Renal cortical epithelial cell (primary cell): Measurements from ENCODE around the gene XIRP1. TPM values are rescaled to one million over a fixed set of nuclear protein-coding genes. Genes with fewer than 3 reads are reported as not detected.

Experiments used
- DNase-seq: peaks from one replicate; pipeline ENCODE4 v3.0.0-alpha.2; 2011; ENCODE audit warnings: low read depth
- total RNA-seq: library from RNA; depleted of rRNA; stranded (reverse); fragments of >200 nt; gene quantifications from 2 replicates; pipeline ENCODE4 v1.2.3, GENCODE V29; 2014

Gene XIRP1
- total RNA-seq, 1 donor from 2014 or later: not detected

DNA sequence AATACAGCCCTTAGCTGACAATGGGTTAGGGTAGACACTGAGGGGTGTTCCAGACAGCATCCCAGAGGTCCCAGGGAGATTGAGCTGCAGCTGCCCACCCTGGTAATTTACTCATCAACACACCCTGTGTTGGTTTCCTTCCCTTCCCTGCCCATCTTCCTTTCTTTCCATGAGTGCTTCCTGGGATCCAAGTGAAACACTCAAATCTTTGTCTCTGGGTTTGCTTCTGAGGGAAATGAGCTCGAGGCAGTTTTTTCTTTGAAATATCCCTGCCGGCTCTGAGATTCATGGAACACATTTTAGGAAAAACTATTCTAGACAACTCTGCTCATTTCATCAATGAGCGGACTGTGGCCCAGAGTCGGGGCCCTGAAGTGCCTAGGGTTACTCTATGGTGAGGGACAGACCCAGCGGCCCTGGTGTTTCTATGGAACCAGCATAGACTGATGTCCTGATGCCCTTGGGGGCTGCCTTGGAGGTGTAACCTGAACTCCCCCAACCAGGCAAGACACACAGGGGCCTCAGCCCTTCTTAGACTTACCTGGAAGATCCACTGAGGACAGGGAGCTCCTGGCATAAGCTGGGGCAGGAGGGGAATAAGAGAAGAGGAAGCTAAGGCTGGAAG is 24.1 kb downstream of the XIRP1 start:
- DNase-seq: no peak

DNA sequence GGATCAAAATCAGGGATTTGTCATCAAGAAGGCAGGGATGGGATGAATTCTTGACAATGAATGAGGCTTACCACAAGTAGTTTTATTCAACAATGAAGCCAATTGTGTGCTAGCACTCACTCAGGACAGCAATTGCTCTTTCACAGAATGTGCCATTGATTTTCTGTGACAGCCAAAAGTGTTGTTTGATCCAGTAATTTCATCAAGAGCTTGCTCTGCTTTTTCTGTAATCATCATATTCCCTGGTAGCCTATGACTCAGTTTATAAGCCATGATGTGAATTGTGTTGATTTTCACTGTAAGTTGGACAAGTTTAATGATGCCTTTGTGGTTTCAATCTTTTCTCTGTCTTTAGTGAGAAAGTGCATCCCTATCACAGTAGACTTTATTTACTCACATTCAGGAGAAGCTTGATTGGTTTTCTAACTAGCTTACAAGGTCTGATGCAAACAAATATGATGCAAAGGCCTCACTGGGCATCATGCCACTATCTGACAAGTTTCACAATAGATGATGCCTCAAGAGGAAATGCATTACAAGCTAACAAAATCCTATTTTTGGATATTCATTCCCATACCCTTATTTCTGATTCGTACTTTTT is 25.4 kb downstream of the XIRP1 start:
- peak; percentile 95 for DNase-seq

- peak; percentile 83 for DNase-seq
These were observed 26.2 kb downstream of the XIRP1 start for GRCh38 chr3:39166134-39166710.

DNA sequence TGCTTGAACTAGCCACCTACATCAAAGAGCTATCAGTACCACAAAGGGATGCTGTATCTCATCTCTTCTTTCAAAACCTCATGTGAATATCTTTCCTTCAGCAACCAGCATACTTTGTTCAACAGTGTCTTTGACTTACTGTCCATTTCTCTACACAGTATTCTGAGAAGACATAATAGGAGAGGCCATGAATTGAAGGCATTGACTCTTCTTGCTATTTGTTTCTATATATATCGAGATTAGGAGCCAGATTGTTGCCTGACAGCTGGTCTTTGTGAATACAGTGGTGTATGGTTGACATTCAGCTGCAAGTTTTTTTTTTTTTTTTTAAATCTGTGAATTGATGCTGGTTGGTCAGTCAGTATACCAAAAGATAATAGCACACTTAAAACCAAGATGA is 26.9 kb downstream of the XIRP1 start:
- no peak for DNase-seq

DNA sequence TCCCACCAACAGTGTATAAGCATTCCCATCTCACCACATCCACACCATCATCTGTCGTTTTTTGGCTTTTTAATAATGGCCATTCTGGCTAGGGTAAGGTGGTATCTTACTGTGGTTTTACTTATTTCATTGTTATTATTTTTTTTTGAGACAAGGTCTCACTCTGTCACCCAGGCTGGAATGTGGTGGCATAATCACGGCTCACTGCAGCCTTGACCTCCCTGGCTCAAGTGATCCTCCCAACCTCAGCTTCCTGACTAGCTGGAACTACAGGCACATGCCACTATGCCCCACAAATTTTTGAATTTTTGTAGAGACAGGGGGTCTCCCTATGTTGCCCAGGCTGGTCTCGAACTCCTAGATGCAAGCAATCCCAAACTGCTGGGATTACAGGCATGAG is 28.0 kb downstream of the XIRP1 start:
- DNase-seq: no peak

GRCh38 chr3:39158148-39158715 is 34.2 kb downstream of the XIRP1 start:
- DNase-seq: no peak

DNA sequence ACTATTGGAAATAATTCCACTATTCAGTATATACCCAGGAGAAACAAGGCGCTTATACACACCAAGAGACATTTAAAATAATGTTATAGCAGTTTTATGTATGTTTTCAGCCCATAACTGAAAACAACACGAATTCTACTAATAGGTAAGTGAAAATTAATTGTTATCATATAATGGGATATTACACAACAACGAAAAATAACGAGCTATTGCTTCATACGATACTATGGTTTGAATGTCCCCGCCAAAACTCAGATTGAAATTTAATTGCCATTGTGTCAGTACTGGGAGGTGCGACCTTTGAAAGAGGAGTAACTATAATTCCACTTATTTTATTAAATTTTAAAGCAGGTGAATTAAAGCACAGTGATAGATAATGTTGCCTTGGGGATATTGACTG is 35.0 kb downstream of the XIRP1 start:
- no peak for DNase-seq

DNA sequence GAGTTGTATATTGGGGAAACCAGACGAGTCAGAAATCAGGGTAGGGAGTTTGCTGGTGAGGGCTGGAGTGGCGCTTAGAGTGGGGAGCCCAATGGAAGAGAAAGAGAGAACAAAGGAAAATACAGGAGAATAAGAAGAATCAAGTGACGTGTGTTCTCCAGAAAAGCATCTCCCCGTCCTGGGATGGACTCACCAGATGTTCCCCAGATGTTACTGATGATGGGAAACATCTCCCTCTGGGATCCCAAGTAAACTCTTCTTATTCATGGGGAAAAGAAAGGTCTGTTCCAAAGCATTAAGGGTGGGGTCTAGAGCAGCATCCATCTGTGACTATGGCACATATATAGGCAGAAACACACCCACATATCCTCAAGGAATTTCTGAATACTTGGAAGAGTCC is 36.0 kb downstream of the XIRP1 start:
- DNase-seq: no peak

DNA sequence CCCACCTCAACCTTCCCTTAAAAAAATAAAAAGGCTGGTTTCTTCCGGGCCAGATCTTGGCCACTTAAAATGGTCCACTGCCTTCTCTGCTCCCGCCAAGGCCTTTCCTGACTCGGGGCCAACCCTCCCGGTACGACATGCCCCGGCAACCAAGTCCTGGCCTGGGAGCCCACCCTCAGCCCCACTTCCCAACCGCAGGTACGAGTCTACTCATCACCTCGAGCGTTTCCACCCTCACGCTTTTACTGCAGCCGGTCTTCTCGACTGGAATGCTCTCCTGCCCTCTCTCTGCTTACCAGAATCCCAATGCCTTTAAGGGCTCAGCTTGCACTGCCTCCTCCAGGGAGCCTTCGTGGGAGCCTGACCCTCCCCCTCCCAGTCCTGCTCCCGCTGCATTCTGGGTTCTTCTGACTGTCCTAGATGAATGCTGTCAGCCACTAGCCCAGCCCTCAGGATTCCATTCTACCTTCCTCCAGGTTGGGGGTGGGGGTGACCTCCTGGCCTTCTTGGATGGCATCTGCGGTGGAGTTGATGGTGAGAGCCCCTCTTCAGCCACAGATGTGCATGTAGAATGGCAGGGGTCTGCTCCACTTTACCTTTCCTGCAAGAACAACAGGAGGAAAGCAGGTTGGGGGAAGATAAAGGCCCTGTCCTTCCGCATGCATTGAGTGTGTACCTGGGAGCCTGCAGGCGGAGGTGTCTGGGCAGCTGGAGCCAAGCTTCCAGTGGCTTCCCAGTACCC is 37.9 kb downstream of the XIRP1 start:
- DNase-seq: peak; percentile 77

- no peak for DNase-seq
These were observed 38.5 kb downstream of the XIRP1 start for GRCh38 chr3:39153977-39154279.

- DNase-seq: peak; percentile 93
These were observed 41.4 kb downstream of the XIRP1 start for GRCh38 chr3:39150803-39151631.

- DNase-seq: no peak
These were observed 42.1 kb downstream of the XIRP1 start for GRCh38 chr3:39150148-39150802.

GRCh38 chr3:39149498-39150147 is 42.8 kb downstream of the XIRP1 start:
- DNase-seq: peak; percentile 49

GRCh38 chr3:39149059-39149455 is 43.3 kb downstream of the XIRP1 start:
- no peak for DNase-seq

DNA sequence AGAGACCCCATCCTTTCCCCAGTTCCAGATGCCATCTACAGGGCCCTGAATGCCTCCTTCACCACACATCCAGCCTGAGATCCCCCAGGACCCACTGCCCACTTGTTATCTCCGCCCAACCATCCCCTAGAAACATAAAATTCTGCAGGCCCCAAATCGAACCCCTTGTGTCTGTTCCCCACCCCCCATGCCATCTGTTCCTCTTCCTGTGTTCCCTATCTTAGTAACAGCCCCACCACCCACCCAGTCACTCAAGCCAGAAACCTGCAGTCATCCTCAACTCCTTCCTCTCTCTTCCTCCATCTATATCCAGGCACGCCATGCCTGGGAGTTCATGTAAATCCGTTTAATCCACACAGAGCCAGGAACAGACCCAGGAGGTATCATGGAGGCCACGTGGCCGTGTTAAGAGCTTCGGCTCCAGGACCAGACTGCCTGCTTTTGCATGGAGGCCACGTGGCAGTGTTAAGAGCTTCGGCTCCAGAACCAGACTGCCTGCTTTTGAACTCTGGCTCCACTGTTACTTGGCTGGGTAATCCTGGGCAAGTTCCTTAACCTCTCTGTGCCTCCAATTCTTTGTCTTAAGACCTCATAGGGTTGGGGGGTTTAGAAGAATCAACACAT is 43.8 kb downstream of the XIRP1 start:
- DNase-seq: no peak

DNA sequence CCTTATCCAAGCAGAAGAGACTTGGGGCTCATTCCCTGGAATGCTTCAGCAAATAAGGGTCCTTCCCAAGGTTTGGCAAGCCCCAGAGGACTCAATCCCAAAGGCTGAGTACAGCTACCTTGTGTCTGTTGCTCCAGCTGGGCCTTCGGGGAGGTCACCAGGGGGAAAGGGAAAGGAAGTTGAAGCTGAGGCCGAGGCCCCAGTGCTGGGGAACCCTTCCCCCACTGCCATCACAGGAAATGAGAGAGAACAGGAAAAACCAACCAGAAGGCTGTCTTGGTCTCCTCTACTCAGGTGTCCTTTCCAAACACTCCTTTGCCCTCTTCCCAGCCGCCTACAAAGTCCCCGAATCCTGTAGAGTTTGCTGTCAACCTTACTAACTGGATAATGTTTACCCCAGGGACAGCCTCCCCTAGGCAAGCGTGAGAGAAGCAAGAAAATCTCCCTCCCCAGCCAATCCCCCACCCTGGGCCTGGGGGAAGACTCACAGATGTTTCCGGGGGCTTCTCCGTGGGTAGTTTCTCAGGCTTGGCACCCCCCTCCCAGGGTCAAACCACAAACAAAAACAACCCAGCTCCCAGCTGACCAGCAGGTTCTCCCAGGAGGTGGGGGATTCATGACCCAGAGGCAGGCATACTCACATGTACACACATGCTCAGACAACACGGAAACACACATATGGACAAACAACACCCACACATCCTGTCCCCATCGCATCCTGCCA is 44.5 kb downstream of the XIRP1 start:
- peak; percentile 82 for DNase-seq

DNA sequence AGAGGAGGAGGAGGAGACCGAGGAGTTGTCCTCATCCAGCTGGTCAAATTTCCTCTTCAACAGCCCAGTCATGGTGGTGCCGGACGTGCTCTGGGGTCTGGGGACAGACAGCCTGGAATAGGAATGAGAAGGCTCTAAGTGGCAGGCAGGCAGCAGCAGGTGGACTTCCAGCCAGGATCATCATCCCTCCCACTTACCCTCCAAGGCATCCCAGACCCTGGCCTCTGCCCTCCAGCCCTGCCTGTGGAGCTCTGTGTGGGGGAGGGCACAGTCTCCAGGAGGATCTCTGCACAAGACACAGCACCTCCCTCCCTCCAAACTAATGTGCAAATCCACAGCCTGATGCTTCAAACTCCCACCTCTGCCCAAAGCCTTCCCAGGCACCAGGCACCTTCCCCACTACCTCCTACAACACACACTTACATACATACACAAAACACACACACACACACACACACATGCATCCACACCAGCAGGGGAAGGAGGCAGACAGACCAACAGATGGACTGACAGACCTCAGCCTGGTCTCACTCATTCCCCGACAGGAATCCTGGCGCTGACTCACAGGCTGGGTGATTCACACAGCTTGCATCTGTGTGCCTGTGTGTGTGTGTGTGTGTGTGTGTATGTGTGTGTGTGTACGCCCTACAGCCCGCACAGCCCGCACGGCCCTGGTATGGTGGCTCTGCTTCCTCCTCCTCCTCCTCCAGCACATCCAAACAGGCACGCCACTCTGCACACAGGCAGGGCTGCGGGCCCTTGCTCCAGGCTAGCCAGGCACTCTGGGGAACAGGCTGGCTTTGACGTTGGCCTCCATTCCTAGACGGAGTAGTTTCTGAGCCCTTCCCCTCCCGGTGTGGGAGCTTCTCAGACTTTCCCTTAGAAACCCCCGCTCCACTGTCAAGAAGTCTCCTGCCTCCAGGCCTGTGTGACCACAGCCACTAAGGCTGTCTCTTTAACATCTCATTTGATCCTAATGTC is 45.5 kb downstream of the XIRP1 start:
- DNase-seq: peak; percentile 94

DNA sequence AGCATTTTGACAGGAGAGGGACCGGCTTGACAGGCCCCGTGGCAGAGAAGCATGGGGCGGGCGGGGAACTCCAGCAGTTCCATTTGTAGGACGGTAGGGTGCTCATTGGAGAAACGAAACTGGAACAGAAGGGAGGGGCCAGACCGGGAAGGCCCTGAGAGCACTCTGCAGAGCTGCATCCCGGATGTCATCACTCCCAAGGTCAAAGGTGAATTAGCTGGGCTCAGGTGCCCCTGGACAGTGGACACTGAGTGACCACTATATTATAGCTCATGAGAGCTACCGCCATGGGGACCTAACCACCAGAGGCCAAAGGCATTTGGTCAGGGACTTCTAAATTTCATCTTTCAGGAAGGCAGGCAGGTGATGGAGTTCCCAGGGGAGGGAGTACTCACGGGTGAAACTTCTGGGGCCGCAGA is 46.3 kb downstream of the XIRP1 start:
- DNase-seq: no peak
